BLaER1 (cell line): ENCODE measurements around the gene LENG9.
A peak's percentile ranks its signal among the peaks of the same experiment; 100 is the strongest.

Experiments
- H3K27ac ChIP-seq: shearing (Covaris generic); formaldehyde crosslinking; 2 replicates; pipeline ENCODE4 v1.8.1; 2022
- H3K27me3 ChIP-seq: shearing (Covaris generic); formaldehyde crosslinking; 2 replicates; pipeline ENCODE4 v1.8.1; 2022
- H3K36me3 ChIP-seq: shearing (Covaris generic); formaldehyde crosslinking; 2 replicates; pipeline ENCODE4 v1.8.1; 2022
- H3K4me1 ChIP-seq: shearing (Covaris generic); formaldehyde crosslinking; 2 replicates; pipeline ENCODE4 v1.8.1; 2022
- H3K4me2 ChIP-seq: shearing (Covaris generic); formaldehyde crosslinking; 2 replicates; pipeline ENCODE4 v1.8.1; 2022
- H3K4me3 ChIP-seq: shearing (Covaris generic); formaldehyde crosslinking; 2 replicates; pipeline ENCODE4 v1.8.1; 2022
- H3K9ac ChIP-seq: shearing (Covaris generic); formaldehyde crosslinking; 2 replicates; pipeline ENCODE4 v1.8.1; 2022
- H3K9me3 ChIP-seq: shearing (Covaris generic); formaldehyde crosslinking; 2 replicates; pipeline ENCODE4 v1.8.1; 2022
- H4K20me1 ChIP-seq: shearing (Covaris generic); formaldehyde crosslinking; 2 replicates; pipeline ENCODE4 v1.8.1; 2022
- Cebpa-rat ChIP-seq: shearing (Covaris generic); IDR thresholded peaks from 2 replicates; pipeline ENCODE4 v1.8.1; 2022

Gene LENG9

DNA sequence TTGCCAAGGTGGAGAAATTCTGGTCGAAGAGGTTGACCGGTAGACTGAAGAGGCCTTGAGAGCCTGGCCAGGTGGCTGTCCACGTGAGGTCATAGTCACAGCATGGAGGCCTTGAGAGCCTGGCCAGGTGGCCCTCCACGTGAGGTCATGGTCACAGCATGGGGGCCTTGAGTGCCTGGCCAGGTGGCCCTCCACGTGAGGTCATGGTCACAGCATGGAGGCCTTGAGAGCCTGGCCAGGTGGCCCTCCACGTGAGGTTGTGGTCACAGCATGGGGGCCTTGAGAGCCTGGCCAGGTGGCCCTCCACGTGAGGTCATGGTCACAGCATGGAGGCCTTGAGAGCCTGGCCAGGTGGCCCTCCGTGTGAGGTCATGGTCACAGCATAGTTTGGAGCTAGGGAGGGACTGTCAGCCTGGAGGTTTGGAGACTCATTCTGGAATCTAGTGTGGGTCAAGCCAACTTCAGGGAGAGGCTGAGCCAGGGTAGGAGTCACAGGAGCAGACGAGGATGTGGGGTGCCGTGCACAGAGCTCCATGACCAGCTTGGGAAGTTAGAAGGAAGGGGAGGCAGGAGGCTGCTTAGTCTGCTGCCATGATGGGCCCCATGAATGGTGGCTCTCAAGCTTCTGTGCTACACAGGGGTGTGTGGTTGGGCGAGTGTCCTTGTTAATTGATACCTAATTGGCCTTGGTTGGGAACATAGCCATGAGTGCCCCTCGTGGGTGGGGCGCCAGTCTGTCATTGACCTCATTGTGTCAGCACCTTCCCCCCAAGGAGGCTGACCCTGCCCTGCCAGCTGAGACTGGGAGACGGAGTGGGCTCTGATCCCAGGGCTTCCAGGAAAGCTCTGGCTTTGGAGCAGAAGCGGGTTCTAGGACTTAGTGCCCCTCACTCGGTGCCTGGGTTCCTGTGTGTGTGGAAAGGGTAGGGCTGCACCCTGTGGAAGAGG lies 4.0 kb downstream of the LENG9 start:
- Histone ChIP-seq H3K4me3 (no peak overlapping the region), H3K4me2 (peak overlapping the region; percentile 52), H3K9ac (peak overlapping the region; percentile 25), H4K20me1 (peaks cover 81% of the 10 kb centered on the region), H3K4me1 (peaks cover 42% of the 10 kb centered on the region), H3K27me3 (no peaks in the 10 kb centered on the region), H3K9me3 (no peaks in the 10 kb centered on the region), H3K27ac (peak overlapping the region; percentile 56; the same call in 1 of the 2 replicates), H3K36me3 (peaks cover 75% of the 10 kb centered on the region)
- TF ChIP-seq Cebpa-rat: no peak

DNA sequence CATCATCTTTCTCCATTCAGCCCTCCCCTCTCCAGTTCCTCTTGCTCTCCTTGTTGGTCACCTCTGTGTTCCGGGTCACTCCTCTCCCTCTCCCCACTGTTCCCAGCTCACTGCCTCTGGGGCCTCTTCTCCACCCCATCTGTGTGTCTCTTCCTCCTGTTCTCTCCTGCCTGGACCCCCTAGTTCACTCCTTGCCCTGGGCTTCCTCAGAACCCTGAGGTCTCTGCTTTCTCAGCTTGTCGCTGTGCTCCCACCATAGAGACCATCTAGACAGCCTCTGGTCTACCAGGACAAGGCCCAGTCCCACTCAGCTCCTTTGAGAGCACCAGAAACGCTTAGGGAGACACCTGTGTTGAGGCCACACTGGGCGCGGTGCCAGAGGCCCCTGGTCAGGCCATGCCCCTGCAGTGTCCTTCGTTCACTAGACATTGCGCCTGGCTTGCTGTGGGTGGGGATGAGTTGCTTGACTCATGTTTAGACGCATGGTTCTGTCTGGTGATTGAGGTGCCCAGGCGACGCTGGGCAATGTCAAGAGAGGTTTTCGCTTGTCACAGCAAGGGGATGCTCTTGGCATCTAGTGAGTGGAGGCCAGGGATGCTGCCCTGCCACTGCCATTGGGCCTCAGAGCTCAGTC lies 4.8 kb downstream of the LENG9 start:
- peak overlapping the region; percentile 52 for H3K4me2 ChIP-seq
- no peak overlapping the region for H3K27ac ChIP-seq
- no peak overlapping the region for H3K4me3 ChIP-seq
- H3K36me3 ChIP-seq: peaks cover 83% of the 10 kb centered on the region
- H3K9ac ChIP-seq: no peak overlapping the region
- no peaks in the 10 kb centered on the region for H3K9me3 ChIP-seq
- H3K27me3 ChIP-seq: no peaks in the 10 kb centered on the region
- no peak for TF ChIP-seq Cebpa-rat
- H3K4me1 ChIP-seq: peaks cover 42% of the 10 kb centered on the region
- H4K20me1 ChIP-seq: peaks cover 89% of the 10 kb centered on the region

DNA sequence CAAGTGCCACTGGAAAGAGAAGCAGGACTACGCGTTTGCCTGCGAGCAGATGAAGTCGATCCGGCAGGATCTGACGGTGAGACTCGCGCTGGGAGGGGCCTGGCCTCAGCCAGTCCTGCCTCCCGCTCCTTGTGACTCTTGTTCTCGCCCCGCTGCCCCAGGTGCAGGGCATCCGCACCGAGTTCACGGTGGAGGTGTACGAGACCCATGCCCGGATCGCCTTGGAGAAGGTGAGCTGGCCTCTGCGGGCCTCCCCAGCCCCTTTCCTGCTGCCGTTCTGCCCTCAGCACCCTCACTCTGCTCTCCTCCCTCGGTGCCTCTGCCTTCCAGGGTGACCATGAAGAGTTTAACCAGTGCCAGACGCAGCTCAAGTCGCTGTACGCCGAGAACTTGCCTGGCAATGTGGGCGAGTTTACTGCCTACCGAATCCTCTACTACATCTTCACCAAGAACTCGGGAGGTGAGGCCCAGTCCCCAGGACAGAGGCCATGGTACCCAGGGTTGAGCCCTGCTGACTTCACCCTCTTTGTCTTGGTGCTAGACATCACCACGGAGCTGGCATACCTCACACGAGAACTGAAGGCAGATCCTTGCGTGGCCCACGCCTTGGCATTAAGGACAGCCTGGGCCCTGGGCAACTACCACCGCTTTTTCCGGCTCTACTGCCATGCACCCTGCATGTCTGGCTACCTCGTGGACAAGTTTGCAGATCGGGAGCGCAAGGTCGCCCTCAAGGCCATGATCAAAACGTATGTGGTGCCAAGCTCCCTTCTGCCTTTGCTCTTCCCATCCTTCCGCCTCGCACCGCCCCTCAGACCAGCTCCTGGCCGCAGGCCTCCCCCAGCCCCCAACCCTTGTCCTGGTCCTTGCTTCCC lies 5.6 kb downstream of the LENG9 start:
- Histone ChIP-seq H3K9ac (no peak overlapping the region), H3K9me3 (no peaks in the 10 kb centered on the region), H3K27ac (no peak overlapping the region), H4K20me1 (peaks cover 97% of the 10 kb centered on the region), H3K4me2 (no peak overlapping the region), H3K4me1 (peaks cover 42% of the 10 kb centered on the region), H3K36me3 (peaks cover 91% of the 10 kb centered on the region), H3K4me3 (no peak overlapping the region), H3K27me3 (no peaks in the 10 kb centered on the region)
- TF ChIP-seq Cebpa-rat: no peak

GRCh38 chr19:54456423-54457373 lies 6.9 kb downstream of the LENG9 start:
- peaks cover 32% of the 10 kb centered on the region for H3K4me1 ChIP-seq
- peaks cover 95% of the 10 kb centered on the region for H3K36me3 ChIP-seq
- H4K20me1 ChIP-seq: peaks cover 99% of the 10 kb centered on the region

GRCh38 chr19:54455786-54456422 lies 7.7 kb downstream of the LENG9 start:
- Histone ChIP-seq H3K9ac (no peak overlapping the region), H4K20me1 (peaks cover 100% of the 10 kb centered on the region)

More at GRCh38 chr19:54456423-54457373, 6.9 kb downstream of the LENG9 start:
- Histone ChIP-seq H3K27me3 (no peaks in the 10 kb centered on the region), H3K9me3 (no peaks in the 10 kb centered on the region), H3K4me2 (no peak overlapping the region), H3K4me3 (no peak overlapping the region), H3K9ac (no peak overlapping the region), H3K27ac (no peak overlapping the region)
- no peak for TF ChIP-seq Cebpa-rat

GRCh38 chr19:54454781-54455675 lies 8.6 kb downstream of the LENG9 start:
- Histone ChIP-seq H3K4me3 (no peak overlapping the region), H3K27ac (no peak overlapping the region), H3K36me3 (peaks cover 96% of the 10 kb centered on the region), H3K9ac (0 out of 2 replicates have a peak overlapping the region, but pooled peaks have one; percentile 24), H3K4me2 (no peak overlapping the region), H3K9me3 (no peaks in the 10 kb centered on the region), H4K20me1 (peaks cover 100% of the 10 kb centered on the region), H3K4me1 (peaks cover 34% of the 10 kb centered on the region), H3K27me3 (no peaks in the 10 kb centered on the region)
- no peak for TF ChIP-seq Cebpa-rat

More at GRCh38 chr19:54455786-54456422, 7.7 kb downstream of the LENG9 start:
- Histone ChIP-seq H3K27me3 (no peaks in the 10 kb centered on the region), H3K4me1 (peaks cover 33% of the 10 kb centered on the region), H3K27ac (no peak overlapping the region), H3K4me3 (no peak overlapping the region), H3K9me3 (no peaks in the 10 kb centered on the region), H3K36me3 (peaks cover 97% of the 10 kb centered on the region), H3K4me2 (no peak overlapping the region)
- no peak for TF ChIP-seq Cebpa-rat

GRCh38 chr19:54453921-54454780 lies 9.4 kb downstream of the LENG9 start:
- no peaks in the 10 kb centered on the region for H3K27me3 ChIP-seq
- H3K36me3 ChIP-seq: peaks cover 87% of the 10 kb centered on the region
- H3K9me3 ChIP-seq: no peaks in the 10 kb centered on the region
- TF ChIP-seq Cebpa-rat: no peak
- 0 out of 2 replicates have a peak overlapping the region, but pooled peaks have one; percentile 24 for H3K9ac ChIP-seq
- no peak overlapping the region for H3K4me3 ChIP-seq
- no peak overlapping the region for H3K27ac ChIP-seq
- peaks cover 100% of the 10 kb centered on the region for H4K20me1 ChIP-seq
- peaks cover 28% of the 10 kb centered on the region for H3K4me1 ChIP-seq
- no peak overlapping the region for H3K4me2 ChIP-seq
